ENCODE results near the gene SLC12A8.

DNA sequence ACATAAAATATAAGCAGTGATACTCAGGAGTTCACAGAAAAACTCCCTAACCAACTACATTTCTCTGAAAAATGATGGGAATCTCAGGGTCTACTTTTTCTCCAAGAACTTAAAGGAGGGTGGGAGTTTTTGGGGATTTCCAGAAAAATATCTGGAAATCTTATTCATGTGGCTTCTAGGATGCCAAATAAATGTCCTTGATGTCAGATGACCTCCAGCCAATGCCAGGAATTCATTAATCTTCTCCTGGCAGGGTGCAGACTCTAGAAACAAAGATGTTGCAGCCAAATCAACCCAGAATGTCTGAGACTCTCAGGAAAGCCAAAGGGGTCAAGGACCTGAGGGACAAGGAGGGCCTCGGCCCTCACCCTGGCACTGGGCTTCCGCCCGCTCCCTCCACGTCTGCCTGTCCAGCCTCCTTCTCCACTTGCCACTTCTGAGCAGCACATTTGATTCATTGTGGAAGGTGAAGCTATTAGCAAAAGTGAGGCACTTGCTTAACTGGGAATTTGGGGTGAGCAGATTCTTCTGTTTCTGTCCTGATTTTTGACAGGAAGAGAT is 94.8 kb downstream of the SLC12A8 start:
- TF ChIP-seq POLR2A (IDR thresholded peaks at IDR 0.05) (no peak), POLR2AphosphoS5 (IDR thresholded peaks at IDR 0.05) (no peak)
